Endothelial cell (in vitro differentiated cells): ENCODE results near the gene CDCA8. TPM values are rescaled to one million over a fixed set of nuclear protein-coding genes. Genes with fewer than 3 reads are reported as not detected.

Experiments
- DNase-seq: peaks from one replicate; pipeline ENCODE4 v3.0.0; 2021; ENCODE audit warnings: low spot score
- H3K27ac Mint-ChIP-seq: one replicate; pipeline ENCODE4 v1.8.0; 2021; ENCODE audit warnings: mixed read lengths, inconsistent platforms; ENCODE audit not compliant: unreplicated experiment
- H3K27me3 Mint-ChIP-seq: one replicate; pipeline ENCODE4 v1.8.0; 2021; ENCODE audit warnings: mild to moderate bottlenecking, moderate library complexity, mixed read lengths, inconsistent platforms; ENCODE audit not compliant: unreplicated experiment
- H3K36me3 Mint-ChIP-seq: one replicate; pipeline ENCODE4 v1.8.0; 2021; ENCODE audit warnings: mild to moderate bottlenecking, low read depth, mixed read lengths, inconsistent platforms; ENCODE audit not compliant: unreplicated experiment
- H3K4me1 Mint-ChIP-seq: one replicate; pipeline ENCODE4 v1.8.0; 2021; ENCODE audit warnings: mild to moderate bottlenecking, mixed read lengths, inconsistent platforms; ENCODE audit not compliant: unreplicated experiment
- H3K4me3 Mint-ChIP-seq: one replicate; pipeline ENCODE4 v1.8.0; 2021; ENCODE audit warnings: mild to moderate bottlenecking, mixed read lengths, inconsistent platforms; ENCODE audit not compliant: unreplicated experiment
- H3K9me3 Mint-ChIP-seq: one replicate; pipeline ENCODE4 v1.8.0; 2021; ENCODE audit warnings: mixed read lengths, inconsistent platforms; ENCODE audit not compliant: unreplicated experiment
- long read RNA-seq: library from polyadenylated mRNA; unstranded; transcript quantifications from one replicate; pipeline ENCODE4 v2.0.0, GENCODE V29; 2020; ENCODE audit not compliant: unreplicated experiment
- total RNA-seq: library from RNA; stranded (reverse); fragmentation: NEBNext Ultra II Directional; extraction: Animal tissue kit (Norgen Biotek cat#: 25700); gene quantifications from one replicate; pipeline ENCODE4 v1.2.1, GENCODE V29; 2021; ENCODE audit not compliant: unreplicated experiment
- TF ChIP-seq, protein P1 (sequence below): fragments of 200-600 bp; sonication (generic); IDR thresholded peaks from one replicate; pipeline ENCODE4 v1.5.0; 2021; ENCODE audit warnings: antibody characterized with exemption; ENCODE audit not compliant: unreplicated experiment

Gene CDCA8
- total RNA-seq: 7.8 TPM
- long read RNA-seq, partial matches to known transcripts: 0 of 4 reads
- long read RNA-seq, other reads (novel, unspliced or antisense): 0 of 4 reads

- Mint-ChIP-seq H3K36me3 (peaks cover 4% of the 10 kb centered on the region), H3K27ac (peak within 1 kb of the TSS; percentile 52), H3K9me3 (no peaks in the 10 kb centered on the region), H3K4me1 (peaks cover 18% of the 10 kb centered on the region), H3K4me3 (peak within 1 kb of the TSS; percentile 96), H3K27me3 (peaks cover 7% of the 10 kb centered on the region)
- peak; percentile 100 for DNase-seq
- TF ChIP-seq, protein P1, sequence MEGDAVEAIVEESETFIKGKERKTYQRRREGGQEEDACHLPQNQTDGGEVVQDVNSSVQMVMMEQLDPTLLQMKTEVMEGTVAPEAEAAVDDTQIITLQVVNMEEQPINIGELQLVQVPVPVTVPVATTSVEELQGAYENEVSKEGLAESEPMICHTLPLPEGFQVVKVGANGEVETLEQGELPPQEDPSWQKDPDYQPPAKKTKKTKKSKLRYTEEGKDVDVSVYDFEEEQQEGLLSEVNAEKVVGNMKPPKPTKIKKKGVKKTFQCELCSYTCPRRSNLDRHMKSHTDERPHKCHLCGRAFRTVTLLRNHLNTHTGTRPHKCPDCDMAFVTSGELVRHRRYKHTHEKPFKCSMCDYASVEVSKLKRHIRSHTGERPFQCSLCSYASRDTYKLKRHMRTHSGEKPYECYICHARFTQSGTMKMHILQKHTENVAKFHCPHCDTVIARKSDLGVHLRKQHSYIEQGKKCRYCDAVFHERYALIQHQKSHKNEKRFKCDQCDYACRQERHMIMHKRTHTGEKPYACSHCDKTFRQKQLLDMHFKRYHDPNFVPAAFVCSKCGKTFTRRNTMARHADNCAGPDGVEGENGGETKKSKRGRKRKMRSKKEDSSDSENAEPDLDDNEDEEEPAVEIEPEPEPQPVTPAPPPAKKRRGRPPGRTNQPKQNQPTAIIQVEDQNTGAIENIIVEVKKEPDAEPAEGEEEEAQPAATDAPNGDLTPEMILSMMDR: peak; percentile 63
Measured at GRCh38 chr1:37692078-37692833, at the start of gene CDCA8. CDCA8 (plus strand) TSS chr1:37692516; CDS start chr1:37692691, 175 bp downstream.

GRCh38 chr1:37647281-37647680 lies 45.0 kb upstream of the CDCA8 start:
- peaks cover 4% of the 10 kb centered on the region for H3K27me3 Mint-ChIP-seq
- no peaks in the 10 kb centered on the region for H3K9me3 Mint-ChIP-seq
- H3K4me3 Mint-ChIP-seq: no peak overlapping the region
- no peak overlapping the region for H3K27ac Mint-ChIP-seq
- no peak for DNase-seq
- no peaks in the 10 kb centered on the region for H3K36me3 Mint-ChIP-seq
- H3K4me1 Mint-ChIP-seq: no peaks in the 10 kb centered on the region
- TF ChIP-seq, protein P1: no peak

GRCh38 chr1:37650173-37650572 lies 42.1 kb upstream of the CDCA8 start:
- DNase-seq: no peak
- Mint-ChIP-seq H3K9me3 (no peaks in the 10 kb centered on the region), H3K27me3 (no peaks in the 10 kb centered on the region), H3K36me3 (no peaks in the 10 kb centered on the region), H3K4me1 (no peaks in the 10 kb centered on the region), H3K27ac (no peak overlapping the region), H3K4me3 (no peak overlapping the region)
- TF ChIP-seq, protein P1: no peak

- H3K27me3 Mint-ChIP-seq: peaks cover 2% of the 10 kb centered on the region
- no peaks in the 10 kb centered on the region for H3K9me3 Mint-ChIP-seq
- H3K36me3 Mint-ChIP-seq: no peaks in the 10 kb centered on the region
- no peak overlapping the region for H3K27ac Mint-ChIP-seq
- no peaks in the 10 kb centered on the region for H3K4me1 Mint-ChIP-seq
- TF ChIP-seq, protein P1: no peak
- DNase-seq: no peak
- H3K4me3 Mint-ChIP-seq: no peak overlapping the region
Measured at GRCh38 chr1:37650721-37651120, 41.6 kb upstream of the CDCA8 start.

GRCh38 chr1:37651803-37652202 lies 40.5 kb upstream of the CDCA8 start:
- H3K36me3 Mint-ChIP-seq: no peaks in the 10 kb centered on the region
- no peak overlapping the region for H3K4me3 Mint-ChIP-seq
- H3K9me3 Mint-ChIP-seq: no peaks in the 10 kb centered on the region
- no peak overlapping the region for H3K27ac Mint-ChIP-seq
- peaks cover 2% of the 10 kb centered on the region for H3K27me3 Mint-ChIP-seq
- no peaks in the 10 kb centered on the region for H3K4me1 Mint-ChIP-seq
- TF ChIP-seq, protein P1: no peak
- DNase-seq: no peak
